B cell (primary cell): ENCODE data around the gene SKAP1.

ENCODE experiments used
- CTCF ChIP-seq: fragments of 200-600 bp; IDR thresholded peaks from one replicate; pipeline ENCODE4 v1.8.0; 2022; ENCODE audit warnings: antibody characterized with exemption, mild to moderate bottlenecking
- EZH2 ChIP-seq: IDR thresholded peaks from 2 replicates; pipeline ENCODE4 v1.6.1; 2012; ENCODE audit warnings: borderline replicate concordance, low read depth, mild to moderate bottlenecking, moderate library complexity, low read length; ENCODE audit not compliant: insufficient read depth, poor library complexity, severe bottlenecking

- TF ChIP-seq EZH2: no peak
- TF ChIP-seq CTCF: no peak
Observed at GRCh38 chr17:48207776-48208544, 222.1 kb downstream of the SKAP1 start.
